Smooth muscle cell (in vitro differentiated cells): Measurements from ENCODE around the gene INSR. TPM values are rescaled to one million over a fixed set of nuclear protein-coding genes. Genes with fewer than 3 reads are reported as not detected.

Source experiments
- DNase-seq: peaks from one replicate; lab custom pipeline; 2025; ENCODE audit not compliant: unreplicated experiment; lab: John Stamatoyannopoulos, UW
- H2AFZ ChIP-seq: fragments of 200-600 bp; sonication (generic); 2 replicates; pipeline ENCODE4 v1.6.0; 2016; ENCODE audit warnings: antibody characterized with exemption, low read depth, mild to moderate bottlenecking
- H3F3A ChIP-seq: fragments of 200-600 bp; sonication (generic); 2 replicates; pipeline ENCODE4 v1.6.0; 2017; ENCODE audit warnings: antibody characterized with exemption, low read depth
- H3K27ac ChIP-seq: fragments of 200-600 bp; sonication (generic); 2 replicates; pipeline ENCODE4 v1.5.1; 2016; ENCODE audit warnings: low read depth, mild to moderate bottlenecking
- H3K27me3 ChIP-seq: fragments of 200-600 bp; sonication (generic); 2 replicates; pipeline ENCODE4 v1.6.1; 2016; ENCODE audit warnings: low read depth, mild to moderate bottlenecking
- H3K36me3 ChIP-seq: fragments of 200-600 bp; sonication (generic); 2 replicates; pipeline ENCODE4 v1.5.1; 2016; ENCODE audit warnings: low read depth
- H3K4me1 ChIP-seq: fragments of 200-600 bp; sonication (generic); 2 replicates; pipeline ENCODE4 v1.5.1; 2016; ENCODE audit warnings: low read depth
- H3K4me2 ChIP-seq: fragments of 200-600 bp; sonication (generic); 2 replicates; pipeline ENCODE4 v1.6.0; 2016; ENCODE audit warnings: mild to moderate bottlenecking
- H3K4me3 ChIP-seq: fragments of 200-600 bp; sonication (generic); 2 replicates; pipeline ENCODE4 v1.5.1; 2016; ENCODE audit warnings: mild to moderate bottlenecking
- H3K79me2 ChIP-seq: fragments of 200-600 bp; sonication (generic); 2 replicates; pipeline ENCODE4 v1.6.0; 2016; ENCODE audit warnings: low read depth, mild to moderate bottlenecking
- H3K9ac ChIP-seq: fragments of 200-600 bp; sonication (generic); 2 replicates; pipeline ENCODE4 v1.6.0; 2016; ENCODE audit warnings: low read depth
- H3K9me3 ChIP-seq: fragments of 200-600 bp; sonication (generic); replicated peaks from 2 replicates; pipeline ENCODE4 v1.5.1; 2016; ENCODE audit warnings: low read depth
- H4K20me1 ChIP-seq: fragments of 200-600 bp; sonication (generic); 2 replicates; pipeline ENCODE4 v1.6.0; 2016; ENCODE audit warnings: low read depth
- CTCF ChIP-seq: fragments of 200-600 bp; sonication (generic); IDR thresholded peaks from 2 replicates; pipeline ENCODE4 v1.5.1; 2017; ENCODE audit warnings: borderline replicate concordance, mild to moderate bottlenecking, antibody characterized with exemption; ENCODE audit not compliant: insufficient read depth, poor library complexity, severe bottlenecking
- WGBS: methylation state at CpG from one replicate; pipeline ENCODE4 v1.1.7; 2016; ENCODE audit warnings: low lambda C conversion rate; 5-methylcytosine and 5-hydroxymethylcytosine counted together
- polyA plus RNA-seq: library from polyadenylated mRNA; unstranded; fragments of >200 nt; fragmentation: Nextera tagmentation; extraction: Ambion mirVana; gene quantifications from 2 replicates; pipeline ENCODE4 v1.2.1, GENCODE V29; 2016
- total RNA-seq: library from RNA; depleted of rRNA; stranded (reverse); fragments of >200 nt; gene quantifications from 2 replicates; pipeline ENCODE4 v1.2.3, GENCODE V29; 2014

INSR gene
- total and polyA plus RNA-seq, 2 experiments from 2014 or later: 2.8 to 12.7 TPM

GRCh38 chr19:7076151-7076550 is 218.1 kb downstream of the INSR start:
- Histone ChIP-seq H2AFZ (no peak overlapping the region), H3K4me3 (no peak overlapping the region), H3K4me2 (no peak overlapping the region), H3F3A (no peaks in the 10 kb centered on the region), H3K9me3 (peaks cover 44% of the 10 kb centered on the region), H3K27ac (no peak overlapping the region), H4K20me1 (no peaks in the 10 kb centered on the region), H3K4me1 (no peaks in the 10 kb centered on the region), H3K27me3 (no peaks in the 10 kb centered on the region), H3K36me3 (peaks cover 67% of the 10 kb centered on the region), H3K79me2 (no peaks in the 10 kb centered on the region), H3K9ac (no peak overlapping the region)
- TF ChIP-seq CTCF: no peak
- 99% methylated on average over 6 of the region's 6 CpGs for WGBS
- no peak for DNase-seq

- Histone ChIP-seq H3K27me3 (no peaks in the 10 kb centered on the region), H3K9me3 (peaks cover 33% of the 10 kb centered on the region), H3K36me3 (peaks cover 54% of the 10 kb centered on the region), H3K4me1 (peaks cover 5% of the 10 kb centered on the region), H4K20me1 (no peaks in the 10 kb centered on the region), H3F3A (no peaks in the 10 kb centered on the region), H3K27ac (no peak overlapping the region), H3K4me3 (no peak overlapping the region), H3K4me2 (no peak overlapping the region), H3K79me2 (peaks cover 10% of the 10 kb centered on the region), H2AFZ (no peak overlapping the region), H3K9ac (no peak overlapping the region)
- DNase-seq: no peak
- 98% methylated on average over 17 of the region's 29 CpGs for WGBS
- TF ChIP-seq CTCF: no peak
Measured at GRCh38 chr19:7074705-7075282, 219.4 kb downstream of the INSR start.

- Histone ChIP-seq H3K27ac (no peak overlapping the region), H4K20me1 (no peaks in the 10 kb centered on the region), H3K79me2 (peaks cover 10% of the 10 kb centered on the region), H3K9ac (no peak overlapping the region), H3K4me1 (peaks cover 5% of the 10 kb centered on the region), H3F3A (peaks cover 8% of the 10 kb centered on the region), H2AFZ (no peak overlapping the region), H3K9me3 (peaks cover 14% of the 10 kb centered on the region), H3K36me3 (peaks cover 34% of the 10 kb centered on the region), H3K4me2 (no peak overlapping the region), H3K4me3 (no peak overlapping the region), H3K27me3 (no peaks in the 10 kb centered on the region)
- WGBS: 92% methylated on average over 6 of the region's 6 CpGs
- DNase-seq: no peak
- no peak for TF ChIP-seq CTCF
Measured at GRCh38 chr19:7072541-7072940, 221.7 kb downstream of the INSR start.

- H3K4me1 ChIP-seq: peaks cover 5% of the 10 kb centered on the region
- TF ChIP-seq CTCF: no peak
- peaks cover 8% of the 10 kb centered on the region for H3F3A ChIP-seq
- H4K20me1 ChIP-seq: no peaks in the 10 kb centered on the region
- H3K27ac ChIP-seq: peak overlapping the region; percentile 15
- peak overlapping the region; percentile 60 for H3K9ac ChIP-seq
- H3K4me2 ChIP-seq: peak overlapping the region; percentile 96
- peak overlapping the region; percentile 87 for H3K4me3 ChIP-seq
- WGBS: 4% methylated on average over 12 of the region's 12 CpGs
- peaks cover 9% of the 10 kb centered on the region for H3K36me3 ChIP-seq
- peaks cover 10% of the 10 kb centered on the region for H3K79me2 ChIP-seq
- no peak for DNase-seq
- H2AFZ ChIP-seq: peak overlapping the region; percentile 93
- H3K27me3 ChIP-seq: no peaks in the 10 kb centered on the region
- no peaks in the 10 kb centered on the region for H3K9me3 ChIP-seq
Measured at GRCh38 chr19:7069904-7070226, 224.3 kb downstream of the INSR start.
